H1 (cell line): ENCODE data around the gene FRMPD4. TPM values are rescaled to one million over a fixed set of nuclear protein-coding genes. Genes with fewer than 3 reads are reported as not detected.

ENCODE experiments used
- CHD7 ChIP-seq: fragments of 300-600 bp; sonication (generic); IDR thresholded peaks from 2 replicates; pipeline ENCODE4 v1.7.1; 2012; ENCODE audit warnings: low read length, moderate library complexity, mild to moderate bottlenecking, inconsistent platforms; ENCODE audit not compliant: insufficient replicate concordance
- polyA plus RNA-seq, 7 experiments: library from polyadenylated mRNA; depleted of rRNA in 3 of 7; stranded (reverse) in 5 of 7; unstranded in 2 of 7; fragments of >200 nt in 5 of 7; fragments of 200-250 nt in 2 of 7; gene quantifications; 1 replicate in 5 of 7; 2 replicates in 1 of 7; 4 replicates in 1 of 7; pipeline versions ENCODE4 v1.2.1 to v1.2.3, GENCODE V29; 2011 to 2013; ENCODE audit warnings: missing spikeins in 2 of 7, mixed read lengths in 2 of 7
- total RNA-seq: library from RNA; stranded (reverse); fragmentation: NEBNext Ultra II Directional; extraction: Animal tissue kit (Norgen Biotek cat#: 25700); gene quantifications from 2 replicates; pipeline ENCODE4 v1.2.1, GENCODE V29; 2021

Gene FRMPD4
- total and polyA plus RNA-seq, 2 of the 8 experiments (the other 6 are each of a cell fraction or from before 2014, with no cell fraction given) = 0.02 to 0.37 TPM

DNA sequence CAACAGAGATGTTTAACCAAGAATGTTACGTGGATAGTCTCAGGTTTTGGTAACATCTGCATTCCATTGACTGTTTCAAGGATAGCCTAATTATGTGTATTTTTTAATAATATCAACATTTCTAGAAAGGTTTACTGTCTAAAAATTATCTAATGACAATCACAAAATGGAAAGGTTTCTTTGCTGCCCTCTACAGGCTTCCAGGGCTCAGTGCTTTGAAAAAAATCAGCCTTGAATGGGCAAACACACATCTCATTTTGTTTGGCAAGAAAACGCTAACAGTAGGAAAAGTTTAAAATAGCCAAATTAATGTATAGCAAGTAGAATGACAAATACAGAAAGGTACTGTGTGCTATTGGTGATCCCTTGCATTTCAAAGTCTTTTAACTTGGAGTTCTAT lies 429.6 kb downstream of the FRMPD4 start (continued):
- no peak for TF ChIP-seq CHD7
